Hepatocyte (in vitro differentiated cells): ENCODE measurements around the gene GHR.

Experiments used
- EZH2 ChIP-seq: fragments of 200-600 bp; sonication (generic); IDR thresholded peaks from 2 replicates; pipeline ENCODE4 v1.6.1; 2016; ENCODE audit warnings: antibody characterized with exemption, mild to moderate bottlenecking, borderline replicate concordance
- EZH2phosphoT487 ChIP-seq: fragments of 200-600 bp; sonication (generic); IDR thresholded peaks from one replicate; pipeline ENCODE4 v1.6.1; 2018; ENCODE audit warnings: antibody characterized with exemption, mild to moderate bottlenecking, low read depth, moderate library complexity; ENCODE audit not compliant: unreplicated experiment, severe bottlenecking
- TF ChIP-seq, protein P1 (sequence below): fragments of 200-600 bp; sonication (generic); IDR thresholded peaks from 2 replicates; pipeline ENCODE4 v1.5.1; 2016; ENCODE audit warnings: antibody characterized with exemption, mild to moderate bottlenecking; ENCODE audit not compliant: poor library complexity

DNA sequence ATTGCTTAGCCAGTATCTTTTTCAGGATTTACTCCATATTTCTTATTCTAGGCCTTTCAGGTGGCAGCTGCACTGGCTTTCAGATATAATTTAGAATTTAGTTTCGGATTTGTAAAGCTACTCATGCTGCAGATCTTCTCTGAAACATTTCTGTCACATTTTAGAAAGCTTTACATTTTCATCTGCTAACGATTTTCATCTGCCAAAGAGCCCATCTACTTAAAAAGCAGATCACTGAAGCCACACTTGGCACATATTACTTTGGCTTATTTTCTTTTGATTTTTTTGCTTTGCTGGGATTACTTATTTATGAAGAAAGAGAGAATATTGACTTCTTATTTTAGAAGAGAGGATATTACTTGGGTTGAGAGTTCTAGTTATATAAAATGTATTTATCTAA is 98.2 kb downstream of the GHR start:
- TF ChIP-seq EZH2phosphoT487 (no peak), EZH2 (no peak)
- TF ChIP-seq, protein P1, sequence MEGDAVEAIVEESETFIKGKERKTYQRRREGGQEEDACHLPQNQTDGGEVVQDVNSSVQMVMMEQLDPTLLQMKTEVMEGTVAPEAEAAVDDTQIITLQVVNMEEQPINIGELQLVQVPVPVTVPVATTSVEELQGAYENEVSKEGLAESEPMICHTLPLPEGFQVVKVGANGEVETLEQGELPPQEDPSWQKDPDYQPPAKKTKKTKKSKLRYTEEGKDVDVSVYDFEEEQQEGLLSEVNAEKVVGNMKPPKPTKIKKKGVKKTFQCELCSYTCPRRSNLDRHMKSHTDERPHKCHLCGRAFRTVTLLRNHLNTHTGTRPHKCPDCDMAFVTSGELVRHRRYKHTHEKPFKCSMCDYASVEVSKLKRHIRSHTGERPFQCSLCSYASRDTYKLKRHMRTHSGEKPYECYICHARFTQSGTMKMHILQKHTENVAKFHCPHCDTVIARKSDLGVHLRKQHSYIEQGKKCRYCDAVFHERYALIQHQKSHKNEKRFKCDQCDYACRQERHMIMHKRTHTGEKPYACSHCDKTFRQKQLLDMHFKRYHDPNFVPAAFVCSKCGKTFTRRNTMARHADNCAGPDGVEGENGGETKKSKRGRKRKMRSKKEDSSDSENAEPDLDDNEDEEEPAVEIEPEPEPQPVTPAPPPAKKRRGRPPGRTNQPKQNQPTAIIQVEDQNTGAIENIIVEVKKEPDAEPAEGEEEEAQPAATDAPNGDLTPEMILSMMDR = no peak
